HUDEP-2 (cell line): ENCODE data around the gene SNX9.

Source experiments
- DNase-seq, 76 experiments: peaks; one replicate each; lab custom pipeline; 2025; ENCODE audit not compliant: unreplicated experiment in 76 of 76; lab: John Stamatoyannopoulos, UW

Gene SNX9

DNA sequence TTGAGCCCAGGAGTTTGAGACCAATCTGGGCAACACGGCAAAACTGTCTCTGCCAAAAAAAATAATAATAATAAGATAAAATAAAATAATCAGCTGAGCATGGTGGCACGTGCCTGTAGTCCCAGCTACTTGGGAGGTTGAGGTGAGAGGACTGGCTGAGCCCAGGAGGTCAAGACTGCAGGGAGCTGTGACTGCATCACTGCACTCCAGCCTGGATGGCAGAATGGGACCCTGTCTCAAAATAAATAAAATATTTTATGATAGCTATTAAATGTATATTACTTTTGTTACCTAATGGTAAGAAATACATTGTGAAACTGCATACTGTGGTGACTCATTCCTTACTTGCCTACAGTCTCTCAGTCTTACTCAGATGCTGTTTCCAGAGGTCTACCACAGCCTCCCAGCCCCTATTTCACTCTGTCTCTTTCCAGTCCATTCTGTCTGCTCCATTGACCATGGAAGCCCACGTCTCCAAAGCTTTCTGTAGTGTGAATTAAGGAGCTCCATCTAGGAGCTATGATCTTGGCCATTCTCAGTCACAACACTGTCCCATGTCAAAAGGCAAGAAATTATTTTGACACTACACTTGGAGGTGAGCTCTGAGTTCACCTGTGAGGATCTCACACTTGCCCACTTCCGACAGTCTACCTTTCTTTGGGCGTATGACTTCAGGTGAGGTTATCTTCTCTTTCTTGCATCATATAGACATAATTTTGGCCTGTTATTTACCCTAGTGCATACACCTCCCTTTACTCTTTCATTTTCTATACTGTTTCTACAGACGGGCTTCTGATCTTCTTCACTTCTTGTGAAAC lies 22.4 kb upstream of the SNX9 start:
- DNase-seq: no peak

GRCh38 chr6:157804448-157805327 lies 18.4 kb upstream of the SNX9 start:
- no peak for DNase-seq

GRCh38 chr6:157806131-157806855 lies 16.8 kb upstream of the SNX9 start:
- no peak for DNase-seq

- DNase-seq: no peak
These were observed 16.2 kb upstream of the SNX9 start for GRCh38 chr6:157806856-157807215.

- peak in 70 of 76 experiments; percentile 23 to 88 (median 64) for DNase-seq
These were observed 14.6 kb upstream of the SNX9 start for GRCh38 chr6:157808405-157808950.

DNA sequence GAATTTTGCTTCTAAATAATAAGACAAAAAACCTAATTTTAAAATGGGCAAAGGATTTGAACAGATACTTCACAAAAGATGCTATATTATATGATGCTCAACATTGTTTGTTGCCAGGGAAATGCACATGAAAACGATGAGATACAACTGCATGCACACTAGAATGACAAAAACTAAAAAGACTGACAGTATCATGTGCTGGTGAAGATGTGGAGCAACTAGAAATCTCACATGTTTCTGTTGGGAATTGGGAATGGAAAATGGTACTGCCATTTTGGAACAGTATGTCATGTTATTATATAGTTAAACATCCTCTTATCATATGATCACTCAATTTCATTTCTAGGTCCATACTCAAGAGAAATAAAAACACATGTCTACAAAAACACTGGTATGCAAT lies 13.4 kb upstream of the SNX9 start:
- no peak for DNase-seq

DNA sequence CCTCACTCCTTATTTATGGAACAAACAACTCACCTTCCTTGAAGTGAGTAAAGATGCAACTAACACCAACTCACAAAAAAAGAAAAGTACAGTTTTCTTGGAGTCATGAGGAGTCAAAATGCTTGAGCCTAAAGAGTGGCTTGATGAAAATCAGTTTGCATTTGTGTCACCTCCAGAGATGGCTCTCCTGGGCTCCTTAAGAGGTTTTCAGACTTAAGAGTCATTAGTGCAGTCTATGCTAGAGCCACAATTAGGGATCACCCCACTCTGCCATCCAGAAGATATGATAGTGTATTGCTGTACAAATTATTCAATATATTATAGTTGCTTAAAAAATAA lies 11.9 kb upstream of the SNX9 start:
- peak in 7 of 76 experiments; percentile 42 to 57 (median 51) for DNase-seq

- DNase-seq: peak in 36 of 76 experiments; percentile 21 to 77 (median 50)
These were observed 11.4 kb upstream of the SNX9 start for GRCh38 chr6:157811476-157812173.

GRCh38 chr6:157812425-157813171 lies 10.4 kb upstream of the SNX9 start:
- no peak for DNase-seq

DNA sequence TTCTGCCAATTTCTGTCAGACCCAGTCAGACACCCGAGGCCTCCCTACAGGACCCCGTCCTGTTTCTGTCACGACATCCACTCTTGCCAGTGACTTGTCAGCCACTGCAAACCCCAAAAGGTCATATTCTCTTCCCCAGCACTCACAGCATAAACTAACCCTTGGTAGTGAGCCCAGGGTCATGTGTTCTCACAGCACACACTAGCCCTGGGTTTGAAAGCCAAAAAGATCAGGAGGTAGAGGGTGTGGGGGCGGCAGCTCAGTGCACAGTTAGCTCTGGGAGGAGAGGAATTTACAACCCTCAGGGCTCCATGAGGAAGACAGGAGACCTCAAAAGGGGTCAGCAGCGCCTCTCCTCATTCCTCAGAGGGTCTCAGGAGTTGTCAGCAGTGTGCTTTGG lies 9.9 kb upstream of the SNX9 start:
- DNase-seq: peak in 31 of 76 experiments; percentile 15 to 71 (median 41)

GRCh38 chr6:157813750-157814455 lies 9.1 kb upstream of the SNX9 start:
- DNase-seq: peak in 6 of 76 experiments; percentile 13 to 57 (median 23)

- DNase-seq: no peak
These were observed 8.2 kb upstream of the SNX9 start for GRCh38 chr6:157814883-157815282.

DNA sequence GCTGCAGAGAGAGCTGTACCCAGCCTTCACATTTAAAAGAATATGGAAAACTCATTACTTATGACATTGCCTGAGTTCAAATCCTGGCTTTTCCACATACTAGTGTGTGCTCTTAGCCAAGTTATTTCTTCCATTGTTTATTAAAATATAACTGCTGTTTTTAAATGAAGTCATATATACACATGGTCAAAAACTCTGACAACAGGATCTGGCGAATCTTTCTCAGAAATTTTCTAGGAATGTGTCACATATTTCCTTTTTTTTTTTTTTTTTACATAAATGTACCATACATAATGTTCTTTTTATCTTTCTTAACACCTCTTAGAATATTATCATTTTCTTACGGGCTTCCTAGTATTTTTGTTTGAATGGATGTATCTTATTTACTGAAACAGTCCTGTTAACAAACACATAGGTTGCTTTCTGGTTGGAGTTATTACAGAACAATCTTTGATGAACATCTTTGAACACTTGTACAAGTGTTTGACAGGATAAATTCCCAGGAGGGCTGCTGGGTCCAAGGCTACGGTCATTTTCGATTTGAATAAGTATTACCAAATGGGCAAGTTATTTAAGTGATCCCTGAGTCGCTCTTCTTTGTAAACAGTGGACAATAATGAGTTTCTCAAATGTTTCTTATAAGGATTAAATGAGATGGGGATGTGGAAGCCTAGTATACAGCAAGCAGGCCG lies 1.6 kb upstream of the SNX9 start:
- no peak for DNase-seq

DNA sequence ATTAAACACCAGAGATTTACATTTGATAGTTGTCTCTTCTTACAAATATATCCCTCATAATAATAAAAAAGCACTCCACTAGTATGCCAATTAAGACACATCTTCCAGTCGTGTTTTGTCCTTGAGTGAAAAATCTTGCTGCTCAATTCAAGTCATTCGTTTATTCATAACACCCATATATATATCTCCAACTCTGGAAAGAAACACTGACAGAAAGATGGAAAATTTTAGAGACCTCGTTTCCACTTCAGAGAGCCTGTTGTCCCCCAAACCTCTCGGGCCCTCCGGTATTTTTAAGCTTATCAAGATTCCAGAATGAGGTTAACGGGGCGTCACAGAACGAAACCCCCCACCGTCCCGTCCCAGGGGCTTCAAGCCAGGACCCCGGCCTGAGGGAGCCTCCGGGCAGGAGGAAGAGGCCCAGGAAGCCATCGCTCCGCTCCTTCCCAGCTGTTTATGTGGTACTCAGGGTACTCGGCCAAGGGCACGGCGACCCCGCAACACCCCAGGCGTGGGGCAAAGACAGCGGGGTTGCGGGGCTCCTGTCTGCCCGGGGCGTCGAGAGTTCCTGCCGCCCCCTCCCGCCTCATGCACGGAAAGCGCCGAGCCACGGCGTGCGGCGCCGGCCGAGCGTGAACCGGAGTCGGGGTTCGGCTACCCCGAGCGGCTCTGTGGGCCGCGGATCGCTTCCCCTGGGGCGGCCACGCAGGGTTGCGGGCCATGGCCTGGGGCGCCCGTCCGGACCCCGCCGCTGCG lies 623 bp upstream of the SNX9 start:
- DNase-seq: peak in 12 of 76 experiments; percentile 39 to 67 (median 54)

GRCh38 chr6:157823528-157824370 lies 703 bp downstream of the SNX9 start:
- peak in 49 of 76 experiments; percentile 17 to 68 (median 47) for DNase-seq

DNA sequence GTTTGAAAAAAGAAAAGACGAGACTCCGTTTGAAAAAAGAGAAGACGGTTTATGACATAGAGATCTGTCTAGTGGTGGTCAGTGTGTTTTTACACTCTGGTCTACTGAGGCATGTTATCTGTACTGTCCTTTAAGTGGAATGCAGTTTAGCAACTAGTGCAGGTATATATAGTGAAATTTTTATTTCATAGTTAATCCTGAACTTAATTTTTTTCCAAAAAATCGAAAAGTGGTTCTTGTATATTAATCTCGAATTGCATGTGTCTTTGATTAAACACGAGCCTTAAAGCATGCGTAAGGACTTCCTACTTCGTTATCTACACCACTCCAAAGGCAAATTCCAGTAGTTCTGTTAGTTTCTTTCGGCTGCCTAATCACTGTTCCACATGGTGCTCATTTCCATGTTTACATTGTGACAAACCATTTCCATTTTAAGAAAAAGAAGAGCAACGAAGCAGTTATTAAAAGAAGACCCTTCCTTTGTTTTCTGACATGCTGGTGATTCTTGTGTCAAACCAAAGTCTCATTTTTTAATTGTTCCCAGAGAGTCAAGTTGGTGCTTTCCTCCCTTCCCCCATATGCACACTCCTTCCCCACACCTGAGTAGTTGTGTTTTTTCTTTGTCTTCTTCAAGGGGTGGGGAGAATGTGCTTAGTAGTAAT lies 2.3 kb downstream of the SNX9 start:
- DNase-seq: peak in 4 of 76 experiments; percentile 11 to 40 (median 24)
